Measurements from ENCODE around the gene MCOLN2.

Gene MCOLN2

DNA sequence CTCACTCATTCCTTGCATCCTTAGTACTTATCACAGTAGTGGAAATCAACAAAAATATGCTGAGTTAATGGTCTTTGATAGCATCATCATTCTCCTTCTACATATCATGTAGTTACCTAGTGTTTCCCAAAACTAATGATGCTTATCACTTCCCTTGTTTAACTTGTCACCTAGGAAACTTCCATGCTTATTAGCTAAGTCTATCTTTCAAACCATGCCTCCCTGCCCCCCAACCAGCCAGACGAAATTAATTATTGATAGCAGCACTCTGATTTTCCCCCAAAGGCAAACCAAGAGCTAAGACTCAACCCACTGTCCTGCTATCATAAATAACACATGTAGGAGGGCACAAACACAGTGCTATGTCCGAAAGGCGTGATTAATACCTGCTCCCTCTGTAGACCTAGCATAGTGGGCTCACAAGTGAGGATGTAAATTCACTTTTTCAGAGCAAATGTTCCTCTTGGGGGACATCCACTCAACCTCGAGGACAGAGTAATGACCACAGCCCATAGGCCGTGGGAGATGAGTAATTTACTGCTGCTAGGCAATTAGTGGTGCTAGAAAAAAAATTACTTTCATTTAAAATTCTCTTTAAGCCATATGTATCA lies 78.1 kb downstream of the MCOLN2 start:
- no peak overlapping the region for H3K4me3 ChIP-seq (ENCODE audit: low read depth in 1 of 2, low read length in 2 of 2)
- H4K20me1 ChIP-seq (ENCODE audit: insufficient read depth, low read length): no peaks in the 10 kb centered on the region
- H3K9ac ChIP-seq (ENCODE audit: low read depth, low read length): no peak overlapping the region
- DNase-seq (no peak), ATAC-seq (ENCODE audit: insufficient read depth, low read depth) (no peak)
- no peak for TF ChIP-seq CTCF (IDR thresholded peaks at IDR 0.05; ENCODE audit: borderline replicate concordance, extremely low read depth, low read length, poor library complexity, severe bottlenecking)
- no peak for TF ChIP-seq EZH2 (IDR thresholded peaks at IDR 0.05; ENCODE audit: borderline replicate concordance, low read depth, low read length, severe bottlenecking)
- no peak overlapping the region for H3K27ac ChIP-seq (ENCODE audit: low read length)
- H2AFZ ChIP-seq (ENCODE audit: low read depth, low read length): no peak overlapping the region
- no peak overlapping the region for H3K4me2 ChIP-seq (ENCODE audit: insufficient read depth, low read length)
- H3K36me3 ChIP-seq (ENCODE audit: insufficient read depth, low read length): no peaks in the 10 kb centered on the region
- no peaks in the 10 kb centered on the region for H3K4me1 ChIP-seq (ENCODE audit: insufficient read depth, low read length)
- H3K79me2 ChIP-seq (ENCODE audit: insufficient read depth, low read length): no peaks in the 10 kb centered on the region
- no peaks in the 10 kb centered on the region for H3K27me3 ChIP-seq (ENCODE audit: insufficient read depth, low read length, poor library complexity)
- no peaks in the 10 kb centered on the region for H3K9me3 ChIP-seq (ENCODE audit: insufficient read depth, low read length, severe bottlenecking)

DNA sequence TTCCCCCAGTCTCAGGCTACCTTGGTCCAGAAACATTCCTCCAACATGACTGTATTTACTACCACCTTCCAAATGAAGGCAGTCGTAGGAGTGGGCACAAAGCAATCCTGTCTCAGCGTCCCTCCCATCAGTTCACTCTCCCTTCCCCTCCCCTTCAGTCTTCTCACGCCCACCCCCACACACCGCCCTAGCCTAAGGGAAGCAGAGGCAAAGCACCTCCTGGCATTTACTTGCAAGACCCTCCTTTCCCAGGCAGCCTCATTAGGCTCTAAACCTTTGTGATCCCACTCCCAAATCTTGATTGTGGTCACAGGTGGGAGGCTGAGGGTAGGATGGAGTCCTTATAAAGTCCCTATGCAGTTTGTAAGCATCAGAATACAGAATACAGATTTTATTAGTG lies 80.0 kb downstream of the MCOLN2 start:
- no peak for DNase-seq

GRCh38 chr1:84913555-84913892 lies 83.4 kb downstream of the MCOLN2 start:
- Histone ChIP-seq H3K36me3 (ENCODE audit: insufficient read depth, low read length) (no peaks in the 10 kb centered on the region), H3K4me1 (ENCODE audit: insufficient read depth, low read length) (no peaks in the 10 kb centered on the region), H3K79me2 (ENCODE audit: insufficient read depth, low read length) (no peaks in the 10 kb centered on the region), H3K27me3 (ENCODE audit: insufficient read depth, low read length, poor library complexity) (no peaks in the 10 kb centered on the region), H3K9me3 (ENCODE audit: insufficient read depth, low read length, severe bottlenecking) (no peaks in the 10 kb centered on the region), H3K4me3 (ENCODE audit: low read depth in 1 of 2, low read length in 2 of 2) (no peak overlapping the region), H3K27ac (ENCODE audit: low read length) (no peak overlapping the region), H3K4me2 (ENCODE audit: insufficient read depth, low read length) (no peak overlapping the region), H3K9ac (ENCODE audit: low read depth, low read length) (no peak overlapping the region), H2AFZ (ENCODE audit: low read depth, low read length) (no peak overlapping the region), H4K20me1 (ENCODE audit: insufficient read depth, low read length) (no peaks in the 10 kb centered on the region)
- TF ChIP-seq CTCF (IDR thresholded peaks at IDR 0.05; ENCODE audit: borderline replicate concordance, extremely low read depth, low read length, poor library complexity, severe bottlenecking) (no peak), EZH2 (IDR thresholded peaks at IDR 0.05; ENCODE audit: borderline replicate concordance, low read depth, low read length, severe bottlenecking) (no peak)
- ATAC-seq (ENCODE audit: insufficient read depth, low read depth) (no peak), DNase-seq (no peak)

More for the DNA sequence above, 80.0 kb downstream of the MCOLN2 start:
- Histone ChIP-seq H2AFZ (ENCODE audit: low read depth, low read length) (no peak overlapping the region), H3K9me3 (ENCODE audit: insufficient read depth, low read length, severe bottlenecking) (no peaks in the 10 kb centered on the region), H3K36me3 (ENCODE audit: insufficient read depth, low read length) (no peaks in the 10 kb centered on the region), H3K79me2 (ENCODE audit: insufficient read depth, low read length) (no peaks in the 10 kb centered on the region), H3K4me2 (ENCODE audit: insufficient read depth, low read length) (no peak overlapping the region), H3K4me3 (ENCODE audit: low read depth in 1 of 2, low read length in 2 of 2) (no peak overlapping the region), H3K9ac (ENCODE audit: low read depth, low read length) (no peak overlapping the region), H3K4me1 (ENCODE audit: insufficient read depth, low read length) (no peaks in the 10 kb centered on the region), H3K27me3 (ENCODE audit: insufficient read depth, low read length, poor library complexity) (no peaks in the 10 kb centered on the region), H4K20me1 (ENCODE audit: insufficient read depth, low read length) (no peaks in the 10 kb centered on the region), H3K27ac (ENCODE audit: low read length) (no peak overlapping the region)
- ATAC-seq (ENCODE audit: insufficient read depth, low read depth): no peak
- TF ChIP-seq CTCF (IDR thresholded peaks at IDR 0.05; ENCODE audit: borderline replicate concordance, extremely low read depth, low read length, poor library complexity, severe bottlenecking): no peak
- no peak for TF ChIP-seq EZH2 (IDR thresholded peaks at IDR 0.05; ENCODE audit: borderline replicate concordance, low read depth, low read length, severe bottlenecking)

Measured in DND-41 (cell line).